ENCODE results near the gene CROCC.

CROCC gene

DNA sequence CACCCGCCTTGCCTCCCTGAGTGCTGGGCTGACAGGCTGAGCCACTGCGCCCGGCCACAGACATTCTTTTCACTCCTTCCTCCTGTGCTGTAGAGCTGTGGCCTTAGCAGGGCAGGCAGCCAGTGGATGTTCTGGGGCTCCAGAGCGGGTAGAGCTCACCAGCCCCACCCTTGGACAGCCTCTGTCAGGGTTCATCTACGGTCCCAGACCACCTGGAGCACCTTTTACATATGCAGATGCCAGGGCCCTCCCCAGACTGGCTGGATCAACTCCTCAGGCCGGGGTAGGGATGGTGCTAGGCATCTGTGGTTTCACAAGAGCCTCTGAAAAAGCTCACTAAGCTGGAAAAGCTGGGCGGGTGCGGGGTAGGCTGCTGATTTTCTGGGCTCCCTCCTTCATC, 85.4 kb downstream of the CROCC start:
- H2BK12ac ChIP-seq (ENCODE audit: low read length): no peak overlapping the region
- H3K14ac ChIP-seq (ENCODE audit: low read length): no peak overlapping the region
- no CpG with 5 or more reads among the region's 8 CpGs for WGBS (ENCODE audit: extremely low coverage, insufficient coverage, insufficient read length)
- H2BK5ac ChIP-seq (ENCODE audit: low read depth, low read length, poor library complexity): no peak overlapping the region
- no peak overlapping the region for H3K23ac ChIP-seq (ENCODE audit: low read length)
- H3K36me3 ChIP-seq (ENCODE audit: control insufficient read depth in 1 of 2, insufficient read depth in 2 of 2, low read length in 2 of 2): peaks cover 27 to 28% of the 10 kb centered on the region in 2 experiments
- H4K91ac ChIP-seq (ENCODE audit: low read depth, low read length): no peak overlapping the region
- no peak overlapping the region for H2AFZ ChIP-seq (ENCODE audit: insufficient read depth, low read length, poor library complexity)
- H3K4me1 ChIP-seq (ENCODE audit: control insufficient read depth in 1 of 2, insufficient read depth in 2 of 2, low read length in 2 of 2): peaks cover 8 to 9% of the 10 kb centered on the region in 2 experiments
- no peak overlapping the region for H4K8ac ChIP-seq (ENCODE audit: low read depth, low read length)
- H3K18ac ChIP-seq (ENCODE audit: low read length): no peak overlapping the region
- no peak overlapping the region for H3K4ac ChIP-seq (ENCODE audit: low read depth, low read length)
- H2BK120ac ChIP-seq (ENCODE audit: insufficient read depth, low read length, poor library complexity): no peak overlapping the region
- no peak overlapping the region for H3K4me2 ChIP-seq (ENCODE audit: low read length)
- H3K27me3 ChIP-seq (ENCODE audit: insufficient read depth, low read length): no peaks in the 10 kb centered on the region
- H3K9me3 ChIP-seq (ENCODE audit: insufficient read depth, low read depth, low read length): no peaks in the 10 kb centered on the region
- no peak overlapping the region for H3K9ac ChIP-seq (ENCODE audit: low read length)
- no peak overlapping the region for H4K12ac ChIP-seq (ENCODE audit: low read depth, low read length)
- H3K4me3 ChIP-seq (ENCODE audit: low read depth, low read length): no peak overlapping the region
- peaks cover 5% of the 10 kb centered on the region for H3K79me1 ChIP-seq (ENCODE audit: low read length)
- no peak overlapping the region for H2AK5ac ChIP-seq (ENCODE audit: low read length)
- DNase-seq: no peak
- no peaks in the 10 kb centered on the region for H3K79me2 ChIP-seq (ENCODE audit: control insufficient read depth, insufficient read depth, low read length, poor library complexity)
- H3K27ac ChIP-seq (ENCODE audit: low read depth, low read length): no peak overlapping the region

DNA sequence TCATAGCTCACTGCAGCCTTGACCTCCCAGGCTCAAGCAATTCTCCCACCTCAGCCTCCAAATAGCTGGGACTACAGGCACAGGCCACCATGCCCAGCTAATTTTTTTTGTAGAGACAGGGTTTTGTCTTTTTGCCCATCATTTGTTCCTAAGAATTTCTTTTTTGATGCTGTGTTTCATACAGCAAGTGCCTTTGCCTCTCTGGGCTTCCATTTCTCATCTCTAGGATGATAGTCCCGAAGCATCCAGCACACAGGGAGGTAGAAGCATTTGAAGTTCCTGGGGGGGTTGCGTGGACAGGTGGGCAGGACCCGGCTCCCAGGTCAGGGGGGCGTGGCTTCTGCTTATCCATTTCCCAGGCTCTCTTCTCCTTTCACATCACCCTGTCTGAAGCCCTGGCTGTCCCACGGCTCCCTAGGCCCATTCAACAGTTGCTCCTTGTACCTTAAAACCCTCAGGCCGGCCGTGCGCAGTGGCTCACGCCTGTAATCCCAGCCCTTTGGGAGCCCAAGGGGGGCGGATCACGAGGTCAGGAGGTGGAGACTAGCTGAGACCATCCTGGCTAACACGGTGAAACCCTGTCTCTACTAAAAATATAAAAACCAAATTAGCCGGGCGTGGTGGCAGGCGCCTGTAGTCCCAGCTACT, 86.6 kb downstream of the CROCC start:
- Histone ChIP-seq H4K8ac (ENCODE audit: low read depth, low read length) (no peak overlapping the region), H3K4ac (ENCODE audit: low read depth, low read length) (no peak overlapping the region), H3K36me3 (ENCODE audit: control insufficient read depth in 1 of 2, insufficient read depth in 2 of 2, low read length in 2 of 2) (peaks cover 18 to 19% of the 10 kb centered on the region in 2 experiments), H3K27me3 (ENCODE audit: insufficient read depth, low read length) (no peaks in the 10 kb centered on the region), H3K4me2 (ENCODE audit: low read length) (no peak overlapping the region), H2BK120ac (ENCODE audit: insufficient read depth, low read length, poor library complexity) (no peak overlapping the region), H3K79me1 (ENCODE audit: low read length) (peaks cover 5% of the 10 kb centered on the region), H4K12ac (ENCODE audit: low read depth, low read length) (no peak overlapping the region), H3K18ac (ENCODE audit: low read length) (no peak overlapping the region), H3K9me3 (ENCODE audit: insufficient read depth, low read depth, low read length) (no peaks in the 10 kb centered on the region), H2AFZ (ENCODE audit: insufficient read depth, low read length, poor library complexity) (no peak overlapping the region), H2AK5ac (ENCODE audit: low read length) (no peak overlapping the region), H4K91ac (ENCODE audit: low read depth, low read length) (no peak overlapping the region), H3K4me3 (ENCODE audit: low read depth, low read length) (no peak overlapping the region), H3K23ac (ENCODE audit: low read length) (no peak overlapping the region), H2BK12ac (ENCODE audit: low read length) (no peak overlapping the region), H3K9ac (ENCODE audit: low read length) (no peak overlapping the region), H3K27ac (ENCODE audit: low read depth, low read length) (no peak overlapping the region), H3K79me2 (ENCODE audit: control insufficient read depth, insufficient read depth, low read length, poor library complexity) (no peaks in the 10 kb centered on the region), H3K4me1 (ENCODE audit: control insufficient read depth in 1 of 2, insufficient read depth in 2 of 2, low read length in 2 of 2) (peaks cover 12 to 14% of the 10 kb centered on the region in 2 experiments), H3K14ac (ENCODE audit: low read length) (no peak overlapping the region), H2BK5ac (ENCODE audit: low read depth, low read length, poor library complexity) (no peak overlapping the region)
- WGBS (ENCODE audit: extremely low coverage, insufficient coverage, insufficient read length): no CpG with 5 or more reads among the region's 15 CpGs
- DNase-seq: no peak

DNA sequence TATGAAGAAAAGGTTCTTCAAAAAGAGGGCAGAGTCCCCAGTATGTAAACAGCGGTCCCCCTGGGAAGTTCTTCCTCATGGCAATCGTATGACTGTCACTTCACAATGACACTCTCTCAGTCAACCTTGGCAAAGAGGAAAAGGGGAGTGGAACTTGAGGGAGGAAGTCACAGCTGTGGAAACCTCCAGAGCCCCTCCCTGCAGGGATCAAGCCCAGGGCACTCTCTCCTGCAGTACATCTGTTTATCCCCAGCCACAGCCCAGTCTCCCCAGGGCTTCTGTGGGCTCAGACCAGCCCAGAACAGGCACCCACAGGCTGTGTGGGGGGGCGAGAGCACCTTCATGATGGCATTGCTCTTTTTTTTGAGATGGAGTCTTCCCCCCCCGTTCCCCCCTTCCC, 88.0 kb downstream of the CROCC start:
- Histone ChIP-seq H4K12ac (ENCODE audit: low read depth, low read length) (no peak overlapping the region), H4K91ac (ENCODE audit: low read depth, low read length) (no peak overlapping the region), H3K27ac (ENCODE audit: low read depth, low read length) (no peak overlapping the region), H2BK12ac (ENCODE audit: low read length) (no peak overlapping the region), H2BK120ac (ENCODE audit: insufficient read depth, low read length, poor library complexity) (no peak overlapping the region), H3K4me3 (ENCODE audit: low read depth, low read length) (no peak overlapping the region), H2AFZ (ENCODE audit: insufficient read depth, low read length, poor library complexity) (no peak overlapping the region), H3K18ac (ENCODE audit: low read length) (no peak overlapping the region), H2BK5ac (ENCODE audit: low read depth, low read length, poor library complexity) (no peak overlapping the region), H2AK5ac (ENCODE audit: low read length) (no peak overlapping the region), H3K79me2 (ENCODE audit: control insufficient read depth, insufficient read depth, low read length, poor library complexity) (no peaks in the 10 kb centered on the region), H3K4me1 (ENCODE audit: control insufficient read depth in 1 of 2, insufficient read depth in 2 of 2, low read length in 2 of 2) (peaks cover 12 to 18% of the 10 kb centered on the region in 2 experiments), H3K4ac (ENCODE audit: low read depth, low read length) (no peak overlapping the region), H3K23ac (ENCODE audit: low read length) (no peak overlapping the region), H3K14ac (ENCODE audit: low read length) (no peak overlapping the region), H3K4me2 (ENCODE audit: low read length) (no peak overlapping the region), H3K79me1 (ENCODE audit: low read length) (peaks cover 7% of the 10 kb centered on the region), H4K8ac (ENCODE audit: low read depth, low read length) (no peak overlapping the region), H3K27me3 (ENCODE audit: insufficient read depth, low read length) (no peaks in the 10 kb centered on the region), H3K9me3 (ENCODE audit: insufficient read depth, low read depth, low read length) (no peaks in the 10 kb centered on the region), H3K36me3 (ENCODE audit: control insufficient read depth in 1 of 2, insufficient read depth in 2 of 2, low read length in 2 of 2) (peaks cover 9 to 10% of the 10 kb centered on the region in 2 experiments), H3K9ac (ENCODE audit: low read length) (no peak overlapping the region)
- no CpG with 5 or more reads among the region's 4 CpGs for WGBS (ENCODE audit: extremely low coverage, insufficient coverage, insufficient read length)
- no peak for DNase-seq

DNA sequence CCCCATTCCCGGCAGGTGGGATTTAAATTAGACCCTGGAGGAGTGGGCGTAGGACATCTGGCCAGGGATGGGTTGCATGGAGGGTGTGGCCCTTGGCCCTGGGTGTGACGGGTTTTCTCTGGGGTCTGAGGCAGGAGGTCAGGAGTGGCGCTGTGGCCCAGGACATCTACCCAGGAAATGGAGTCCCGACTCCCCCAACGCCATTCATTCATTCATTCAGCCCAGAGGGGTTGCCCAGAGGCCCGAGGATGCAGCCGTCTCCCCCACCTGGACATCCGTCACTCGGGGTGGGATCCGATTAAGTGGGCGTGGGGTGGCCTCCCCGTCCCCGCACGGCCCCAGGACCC, 89.3 kb downstream of the CROCC start:
- Histone ChIP-seq H4K8ac (ENCODE audit: low read depth, low read length) (peak overlapping the region; percentile 63), H3K27ac (ENCODE audit: low read depth, low read length) (no peak overlapping the region), H3K18ac (ENCODE audit: low read length) (peak overlapping the region; percentile 91), H3K4me3 (ENCODE audit: low read depth, low read length) (peak overlapping the region; percentile 87), H3K79me2 (ENCODE audit: control insufficient read depth, insufficient read depth, low read length, poor library complexity) (no peaks in the 10 kb centered on the region), H2AFZ (ENCODE audit: insufficient read depth, low read length, poor library complexity) (peak overlapping the region; percentile 58), H2BK5ac (ENCODE audit: low read depth, low read length, poor library complexity) (peak overlapping the region; percentile 33), H3K14ac (ENCODE audit: low read length) (peak overlapping the region; percentile 76), H4K12ac (ENCODE audit: low read depth, low read length) (peak overlapping the region; percentile 38), H3K4me1 (ENCODE audit: control insufficient read depth in 1 of 2, insufficient read depth in 2 of 2, low read length in 2 of 2) (peaks cover 17 to 24% of the 10 kb centered on the region in 2 experiments), H2BK120ac (ENCODE audit: insufficient read depth, low read length, poor library complexity) (no peak overlapping the region), H2AK5ac (ENCODE audit: low read length) (peak overlapping the region; percentile 9), H3K4me2 (ENCODE audit: low read length) (peak overlapping the region; percentile 94), H4K91ac (ENCODE audit: low read depth, low read length) (peak overlapping the region; percentile 64), H3K36me3 (ENCODE audit: control insufficient read depth in 1 of 2, insufficient read depth in 2 of 2, low read length in 2 of 2) (no peaks in the 10 kb centered on the region), H3K4ac (ENCODE audit: low read depth, low read length) (peak overlapping the region; percentile 49), H3K9me3 (ENCODE audit: insufficient read depth, low read depth, low read length) (no peaks in the 10 kb centered on the region), H3K27me3 (ENCODE audit: insufficient read depth, low read length) (no peaks in the 10 kb centered on the region), H3K23ac (ENCODE audit: low read length) (no peak overlapping the region), H2BK12ac (ENCODE audit: low read length) (peak overlapping the region; percentile 10), H3K79me1 (ENCODE audit: low read length) (peaks cover 9% of the 10 kb centered on the region), H3K9ac (ENCODE audit: low read length) (peak overlapping the region; percentile 75)
- WGBS (ENCODE audit: extremely low coverage, insufficient coverage, insufficient read length): no CpG with 5 or more reads among the region's 15 CpGs
- DNase-seq: no peak

All from trophoblast cell (in vitro differentiated cells and primary cell).